VCaP (cell line): Measurements from ENCODE around the gene DNM3.
A peak's percentile ranks its signal among the peaks of the same experiment; 100 is the strongest.

ENCODE experiments used
- H3K27ac ChIP-seq: fragments of 450-650 bp; 2 replicates; pipeline ENCODE4 v1.5.1; 2017
- CTCF ChIP-seq: fragments of 450-650 bp; conservative IDR thresholded peaks from 2 replicates; pipeline ENCODE4 v1.5.1; 2017; ENCODE audit warnings: mild to moderate bottlenecking, moderate library complexity

DNM3 gene

GRCh38 chr1:172442843-172443565 lies 601.7 kb downstream of the DNM3 start:
- TF ChIP-seq CTCF = no peak
- H3K27ac ChIP-seq = peak overlapping the region; percentile 80; the same call in 1 of the 2 replicates

DNA sequence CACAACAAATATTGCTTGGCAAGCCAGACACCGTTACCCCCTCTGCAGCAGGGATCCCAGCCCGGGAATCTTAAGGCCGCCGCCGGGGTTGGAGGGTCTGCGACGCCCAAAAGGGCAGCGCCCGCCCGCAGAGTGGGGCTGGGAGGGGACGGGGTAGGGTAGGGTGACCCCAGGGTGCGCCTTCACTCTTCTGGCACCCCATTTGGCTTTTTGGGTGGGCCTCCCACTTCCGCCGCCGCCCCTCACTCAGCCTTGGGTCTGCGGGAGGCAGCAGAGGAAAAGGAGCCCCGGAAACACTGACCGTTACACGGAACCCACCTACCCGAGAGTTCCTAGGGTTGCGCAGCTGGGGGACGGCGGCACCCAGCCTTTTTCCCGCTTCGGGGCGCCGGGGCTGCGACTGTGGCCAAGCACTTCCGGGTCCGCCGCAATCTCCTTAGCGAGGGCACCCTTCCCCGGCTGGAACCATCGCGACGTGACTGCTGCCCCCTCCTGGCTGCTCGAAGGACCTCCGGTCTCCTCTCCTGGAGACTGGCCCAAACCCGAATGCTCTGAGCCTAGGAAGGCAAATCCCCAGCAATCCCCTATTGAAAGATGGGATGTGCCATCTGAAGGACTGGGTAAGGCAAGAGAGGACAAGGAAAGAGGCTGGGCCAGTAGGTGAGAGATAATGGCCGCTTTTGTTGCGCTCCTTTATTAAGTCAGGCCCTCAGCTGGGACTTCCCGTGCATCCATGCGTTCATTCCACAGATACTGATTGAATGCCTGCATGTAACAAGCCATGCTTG lies 602.6 kb downstream of the DNM3 start, which contains the start of gene PIGC:
PIGC (minus strand) TSS at position 404 of the 788 bp plus-strand sequence. CDS start 1,447 bp downstream, outside the sequence.
- peak; percentile 90 for TF ChIP-seq CTCF
- H3K27ac ChIP-seq = peak within 1 kb of the TSS; percentile 80

- no peak overlapping the region for H3K27ac ChIP-seq
- TF ChIP-seq CTCF = no peak
These were observed 605.2 kb downstream of the DNM3 start for GRCh38 chr1:172446547-172446946.

DNA sequence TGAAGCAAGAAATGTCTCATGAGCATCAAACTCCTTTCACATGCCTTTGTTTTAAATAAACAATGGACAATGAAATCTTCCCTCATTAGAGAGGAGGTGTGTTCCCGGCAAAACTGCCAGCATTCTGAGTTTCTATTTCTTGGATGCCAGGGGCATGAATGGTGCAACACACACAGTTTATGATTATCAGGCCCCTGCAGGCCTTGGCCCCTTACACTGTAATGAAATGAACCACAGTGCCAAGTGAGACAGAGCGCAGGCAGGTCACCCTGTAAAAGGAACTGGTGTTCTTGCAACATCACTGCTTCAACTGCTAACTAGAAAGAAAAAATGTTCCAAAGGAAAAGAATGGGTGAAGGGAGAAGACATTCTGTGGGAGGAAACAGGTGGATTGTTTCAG lies 606.3 kb downstream of the DNM3 start:
- no peak for TF ChIP-seq CTCF
- H3K27ac ChIP-seq = no peak overlapping the region

DNA sequence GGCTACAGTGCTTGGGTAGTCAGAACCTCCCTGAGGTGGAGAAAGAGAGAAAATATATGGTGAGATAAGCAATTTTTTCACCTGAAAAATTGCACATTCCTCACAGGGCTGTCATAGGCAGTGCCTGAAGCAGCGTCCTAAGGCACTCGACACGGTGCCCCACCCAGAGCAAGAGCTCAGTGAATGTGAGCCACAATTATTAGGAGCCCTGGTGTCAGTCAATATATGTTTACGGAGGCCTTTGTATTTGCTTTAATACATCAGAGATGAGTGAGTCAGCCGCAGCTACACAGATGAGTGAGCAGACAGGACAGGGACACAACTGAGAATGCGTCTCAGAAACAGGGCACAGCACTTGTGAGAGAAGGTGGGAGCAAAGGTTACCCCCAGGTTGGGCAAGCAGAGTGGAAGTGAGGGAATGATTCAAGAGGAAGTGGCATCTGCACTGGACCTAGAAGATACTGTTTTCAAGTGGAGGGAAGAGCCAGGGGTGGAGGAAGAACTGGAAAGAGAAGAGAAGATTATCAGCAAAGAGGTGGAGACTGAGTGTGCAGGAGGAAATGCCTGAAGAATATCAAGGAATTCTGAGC lies 607.8 kb downstream of the DNM3 start:
- no peak for TF ChIP-seq CTCF
- H3K27ac ChIP-seq = no peak overlapping the region

DNA sequence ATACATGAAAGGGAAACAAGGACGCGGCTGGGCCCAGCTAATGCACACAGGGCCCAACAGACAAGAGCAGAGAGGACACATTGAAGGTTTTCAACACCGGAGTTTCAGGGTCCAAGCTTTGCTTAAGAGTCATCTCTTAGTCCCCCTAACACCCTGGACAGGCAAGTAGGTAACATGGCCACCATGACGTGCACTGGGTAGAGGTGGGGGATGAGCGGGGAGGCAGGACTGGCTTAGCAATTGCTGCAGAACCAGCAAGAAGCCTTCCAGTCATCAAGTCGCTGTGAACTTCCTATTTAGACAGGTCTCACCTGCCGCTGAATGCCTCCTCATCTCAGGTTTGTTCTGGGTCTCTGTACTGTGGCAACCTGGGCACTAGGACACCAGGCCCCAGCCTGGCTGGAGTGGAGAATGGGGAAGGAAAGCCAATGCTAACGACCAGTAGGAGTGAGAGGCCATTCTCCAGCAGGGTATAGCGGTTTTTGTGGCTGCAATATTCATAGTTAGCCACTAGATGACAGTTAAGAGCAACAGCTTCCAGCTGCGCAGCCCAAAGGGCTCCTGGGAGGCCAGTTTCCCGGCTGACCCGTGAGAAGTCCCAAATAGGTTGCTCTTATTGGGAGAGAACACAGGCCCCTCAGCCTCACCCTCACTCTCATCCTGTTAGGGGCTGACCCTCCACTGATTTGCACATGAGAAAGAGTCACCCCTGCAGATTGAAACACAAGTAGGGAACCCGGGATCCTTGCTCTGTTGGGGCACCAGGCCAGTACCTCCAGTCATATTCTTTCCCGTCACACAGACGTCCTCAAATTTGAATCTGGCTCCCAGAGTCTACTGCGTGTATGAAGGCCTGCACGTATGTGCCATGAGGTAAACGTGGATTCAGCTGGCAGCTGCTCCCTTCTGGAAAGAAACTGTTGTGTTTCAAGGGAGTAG lies 608.6 kb downstream of the DNM3 start:
- no peak overlapping the region for H3K27ac ChIP-seq
- TF ChIP-seq CTCF = peak; percentile 86
